NCI-H524 treated with DMSO at 0.1 percent for 48 hours (cell line): ENCODE measurements around the gene RABEP1.
"Not testable (repeated sequence)": the region's sequence is repeated elsewhere in the genome, so short reads cannot be mapped to it uniquely, and the experiment has no call there.

Experiments
- DNase-seq: peaks from one replicate; lab custom pipeline; 2025; lab: John Stamatoyannopoulos, UW

Gene RABEP1

GRCh38 chr17:5281814-5282641 is at the start of gene RABEP1:
Gene RABEP1 (plus strand): TSS chr17:5282284. CDS start chr17:5282487, 203 bp downstream.
- DNase-seq: peak; percentile 28

- DNase-seq: not testable (repeated sequence)
Observed at GRCh38 chr17:5233492-5233891, 48.6 kb upstream of the RABEP1 start.

- no peak for DNase-seq
Observed at GRCh38 chr17:5234645-5235576, 47.2 kb upstream of the RABEP1 start, which contains the start of gene SCIMP. Gene SCIMP (minus strand): TSS chr17:5234860. CDS start chr17:5234755, 105 bp downstream.

- no peak for DNase-seq
Observed at GRCh38 chr17:5236938-5237540, 45.0 kb upstream of the RABEP1 start.

GRCh38 chr17:5237541-5238016 is 44.5 kb upstream of the RABEP1 start:
- peak; percentile 13 for DNase-seq

- DNase-seq: no peak
Observed at GRCh38 chr17:5238333-5238732, 43.8 kb upstream of the RABEP1 start.

- DNase-seq: not testable (repeated sequence)
Observed at GRCh38 chr17:5239769-5240168, 42.3 kb upstream of the RABEP1 start.

GRCh38 chr17:5241861-5242671 is 40.0 kb upstream of the RABEP1 start:
- DNase-seq: no peak

- no peak for DNase-seq
Observed at GRCh38 chr17:5247621-5248020, 34.5 kb upstream of the RABEP1 start.

- DNase-seq: no peak
Observed at GRCh38 chr17:5248821-5249479, 33.1 kb upstream of the RABEP1 start.

- DNase-seq: peak; percentile 2
Observed at GRCh38 chr17:5249615-5250014, 32.5 kb upstream of the RABEP1 start.

GRCh38 chr17:5254414-5254813 is 27.7 kb upstream of the RABEP1 start:
- DNase-seq: no peak

GRCh38 chr17:5254903-5255521 is 27.1 kb upstream of the RABEP1 start:
- no peak for DNase-seq

GRCh38 chr17:5257124-5257523 is 25.0 kb upstream of the RABEP1 start:
- DNase-seq: no peak

GRCh38 chr17:5260542-5260941 is 21.5 kb upstream of the RABEP1 start:
- DNase-seq: no peak

GRCh38 chr17:5262416-5262991 is 19.6 kb upstream of the RABEP1 start:
- DNase-seq: no peak

GRCh38 chr17:5263441-5263840 is 18.6 kb upstream of the RABEP1 start:
- no peak for DNase-seq

GRCh38 chr17:5264893-5265292 is 17.2 kb upstream of the RABEP1 start:
- no peak for DNase-seq

GRCh38 chr17:5269241-5269960 is 12.7 kb upstream of the RABEP1 start:
- no peak for DNase-seq
